CD14-positive monocyte (primary cell): ENCODE measurements around the gene MAP1LC3B. TPM values are rescaled to one million over a fixed set of nuclear protein-coding genes. Genes with fewer than 3 reads are reported as not detected.
A peak's percentile ranks its signal among the peaks of the same experiment; 100 is the strongest.

ENCODE experiments used
- DNase-seq, 3 donors: peaks; one replicate each; pipeline ENCODE4 v3.0.0-alpha.2; 2011 to 2022
- H2AFZ ChIP-seq: 2 replicates; pipeline ENCODE4 v1.6.0; 2012; ENCODE audit warnings: mild to moderate bottlenecking, low read depth, low read length, inconsistent platforms; ENCODE audit not compliant: insufficient read depth, poor library complexity, severe bottlenecking
- H3K27ac ChIP-seq, 2 donors: 1 replicate in 1 of 2; 2 replicates in 1 of 2; pipeline ENCODE4 v1.5.1; 2012 to 2013; ENCODE audit warnings: low read length in 2 of 2, control low read depth in 1 of 2, inconsistent platforms in 1 of 2, low read depth in 1 of 2, mild to moderate bottlenecking in 1 of 2
- H3K27me3 ChIP-seq, 2 donors: one replicate each; pipeline versions ENCODE4 v1.6.0 to v1.6.1; 2011 to 2013; ENCODE audit warnings: low read length in 2 of 2; ENCODE audit not compliant: control insufficient read depth in 2 of 2, insufficient read depth in 2 of 2
- H3K36me3 ChIP-seq, 2 donors: replicated peaks in 1 of 2; 1 replicate in 1 of 2; 2 replicates in 1 of 2; pipeline versions ENCODE4 v1.5.1 to v1.6.1; 2012 to 2013; ENCODE audit warnings: low read length in 2 of 2, control low read depth in 1 of 2, inconsistent platforms in 1 of 2, mild to moderate bottlenecking in 1 of 2; ENCODE audit not compliant: insufficient read depth in 2 of 2, control insufficient read depth in 1 of 2
- H3K4me1 ChIP-seq, 2 donors: 1 replicate in 1 of 2; 2 replicates in 1 of 2; pipeline versions ENCODE4 v1.5.1 to v1.6.1; 2012 to 2013; ENCODE audit warnings: low read length in 2 of 2, control low read depth in 1 of 2, inconsistent platforms in 1 of 2, mild to moderate bottlenecking in 1 of 2, moderate library complexity in 1 of 2; ENCODE audit not compliant: insufficient read depth in 2 of 2, control insufficient read depth in 1 of 2
- H3K4me2 ChIP-seq: replicated peaks from 2 replicates; pipeline ENCODE3; 2012; ENCODE audit warnings: low read length, moderate library complexity, mild to moderate bottlenecking; ENCODE audit not compliant: poor library complexity, severe bottlenecking; ENCODE audit errors: extremely low read depth
- H3K4me3 ChIP-seq, 3 experiments: fragments of 200-600 bp in 1 of 3; sonication (generic) in 1 of 3; replicated peaks in 1 of 3; 1 replicate in 2 of 3; 2 replicates in 1 of 3; pipeline ENCODE4 v1.5.1; 2011 to 2013; ENCODE audit warnings: low read length in 3 of 3, mild to moderate bottlenecking in 3 of 3, control low read depth in 2 of 3, low read depth in 2 of 3, inconsistent platforms in 1 of 3, moderate library complexity in 1 of 3
- H3K79me2 ChIP-seq: 2 replicates; pipeline ENCODE4 v1.6.0; 2012; ENCODE audit warnings: mild to moderate bottlenecking, control low read depth, inconsistent platforms, low read length, moderate library complexity; ENCODE audit not compliant: insufficient read depth
- H3K9ac ChIP-seq: 2 replicates; pipeline ENCODE4 v1.6.0; 2017; ENCODE audit warnings: low read length, mild to moderate bottlenecking; ENCODE audit not compliant: insufficient read depth, poor library complexity, severe bottlenecking
- H3K9me3 ChIP-seq, 2 donors: replicated peaks in 1 of 2; 1 replicate in 1 of 2; 2 replicates in 1 of 2; pipeline versions ENCODE4 v1.5.1 to v1.6.1; 2012 to 2013; ENCODE audit warnings: low read length in 2 of 2, control low read depth in 1 of 2; ENCODE audit not compliant: control insufficient read depth in 1 of 2, insufficient read depth in 1 of 2
- H4K20me1 ChIP-seq: 2 replicates; pipeline ENCODE4 v1.6.0; 2012; ENCODE audit warnings: mild to moderate bottlenecking, low read length, control low read depth, moderate library complexity; ENCODE audit not compliant: insufficient read depth
- H3K27ac Mint-ChIP-seq, 7 donors: one replicate each; pipeline ENCODE4 v1.8.0; 2020; ENCODE audit warnings: mild to moderate bottlenecking in 7 of 7, mixed read lengths in 7 of 7, moderate library complexity in 6 of 7, inconsistent platforms in 2 of 7
- H3K27me3 Mint-ChIP-seq, 3 donors: one replicate each; pipeline ENCODE4 v1.8.0; 2021 to 2022; ENCODE audit warnings: low read depth in 3 of 3, mild to moderate bottlenecking in 3 of 3, mixed read lengths in 3 of 3, moderate library complexity in 3 of 3, inconsistent platforms in 1 of 3
- H3K36me3 Mint-ChIP-seq, 2 donors: one replicate each; pipeline ENCODE4 v1.8.0; 2020; ENCODE audit warnings: mixed read lengths in 2 of 2, inconsistent platforms in 1 of 2, mild to moderate bottlenecking in 1 of 2
- H3K4me1 Mint-ChIP-seq: one replicate; pipeline ENCODE4 v1.8.0; 2020; ENCODE audit warnings: mild to moderate bottlenecking, mixed read lengths
- H3K4me3 Mint-ChIP-seq, 2 donors: one replicate each; pipeline ENCODE4 v1.8.0; 2020; ENCODE audit warnings: mild to moderate bottlenecking in 2 of 2, mixed read lengths in 2 of 2, moderate library complexity in 1 of 2
- H3K9me3 Mint-ChIP-seq, 7 donors: one replicate each; pipeline ENCODE4 v1.8.0; 2020 to 2022; ENCODE audit warnings: mixed read lengths in 7 of 7, mild to moderate bottlenecking in 6 of 7, moderate library complexity in 6 of 7, inconsistent platforms in 2 of 7
- WGBS: methylation state at CpG from one replicate; pipeline ENCODE4 v1.1.5; 2013; ENCODE audit warnings: missing lambda C conversion rate; ENCODE audit not compliant: insufficient coverage; 5-methylcytosine and 5-hydroxymethylcytosine counted together
- intact Hi-C, 2 donors: fragments of 100-400 bp; cut with micrococcal nuclease; formaldehyde crosslinking; loops; one replicate each; pipeline versions ENCODE4 v1.15.0 to v1.15.1; 2023
- polyA plus RNA-seq, 3 donors: library from polyadenylated mRNA; depleted of rRNA in 1 of 3; unstranded in 2 of 3; stranded (reverse) in 1 of 3; fragments of 300-500 nt in 2 of 3; fragments of >200 nt in 1 of 3; fragmentation: Illumina TruSeq in 2 of 3; gene quantifications; 1 replicate in 2 of 3; 2 replicates in 1 of 3; pipeline ENCODE4 v1.2.3, GENCODE V29; 2012 to 2021
- TF ChIP-seq, protein P1 (sequence below): fragments of 200-600 bp; IDR thresholded peaks from one replicate; pipeline ENCODE4 v1.8.0; 2022; ENCODE audit warnings: antibody characterized with exemption, mild to moderate bottlenecking

Gene MAP1LC3B
- polyA plus RNA-seq, 3 donors: 102 to 147 (median 140) TPM

DNA sequence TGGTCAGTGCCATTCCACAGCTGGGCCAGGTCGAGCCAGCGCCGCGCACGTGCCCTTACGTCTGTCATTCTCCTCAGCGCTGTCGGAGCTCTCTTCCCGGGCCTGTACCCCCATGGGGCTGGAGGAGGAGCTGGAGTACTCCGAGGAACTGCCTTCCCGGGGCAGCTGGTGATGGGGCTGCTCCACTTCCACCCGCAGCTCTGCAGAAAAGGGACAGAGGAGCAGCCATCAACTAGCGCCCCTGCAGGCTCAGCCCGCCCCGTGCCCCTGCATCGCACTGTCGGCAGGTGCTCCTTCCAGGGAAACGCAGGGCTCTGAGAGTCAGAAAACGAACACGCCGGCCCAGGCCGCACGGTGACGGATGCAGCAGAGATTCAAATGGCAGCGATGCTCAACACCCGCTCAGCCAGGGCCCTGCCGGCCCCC, 20.9 kb downstream of the MAP1LC3B start:
- Histone ChIP-seq H4K20me1 (no peaks in the 10 kb centered on the region), H3K4me1 (no peaks in the 10 kb centered on the region), H3K27ac (no peak overlapping the region), H3K36me3 (peaks cover 37 to 57% of the 10 kb centered on the region in 2 donors), H3K9ac (no peak overlapping the region), H2AFZ (no peak overlapping the region), H3K4me2 (no peak overlapping the region), H3K79me2 (no peaks in the 10 kb centered on the region), H3K4me3 (no peak overlapping the region), H3K9me3 (no peaks in the 10 kb centered on the region), H3K27me3 (no peaks in the 10 kb centered on the region)
- intact Hi-C loops: no loop called here
- TF ChIP-seq, protein P1, sequence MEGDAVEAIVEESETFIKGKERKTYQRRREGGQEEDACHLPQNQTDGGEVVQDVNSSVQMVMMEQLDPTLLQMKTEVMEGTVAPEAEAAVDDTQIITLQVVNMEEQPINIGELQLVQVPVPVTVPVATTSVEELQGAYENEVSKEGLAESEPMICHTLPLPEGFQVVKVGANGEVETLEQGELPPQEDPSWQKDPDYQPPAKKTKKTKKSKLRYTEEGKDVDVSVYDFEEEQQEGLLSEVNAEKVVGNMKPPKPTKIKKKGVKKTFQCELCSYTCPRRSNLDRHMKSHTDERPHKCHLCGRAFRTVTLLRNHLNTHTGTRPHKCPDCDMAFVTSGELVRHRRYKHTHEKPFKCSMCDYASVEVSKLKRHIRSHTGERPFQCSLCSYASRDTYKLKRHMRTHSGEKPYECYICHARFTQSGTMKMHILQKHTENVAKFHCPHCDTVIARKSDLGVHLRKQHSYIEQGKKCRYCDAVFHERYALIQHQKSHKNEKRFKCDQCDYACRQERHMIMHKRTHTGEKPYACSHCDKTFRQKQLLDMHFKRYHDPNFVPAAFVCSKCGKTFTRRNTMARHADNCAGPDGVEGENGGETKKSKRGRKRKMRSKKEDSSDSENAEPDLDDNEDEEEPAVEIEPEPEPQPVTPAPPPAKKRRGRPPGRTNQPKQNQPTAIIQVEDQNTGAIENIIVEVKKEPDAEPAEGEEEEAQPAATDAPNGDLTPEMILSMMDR: no peak
- H3K4me1 Mint-ChIP-seq: no peaks in the 10 kb centered on the region
- H3K9me3 Mint-ChIP-seq: peaks cover 0 to 2% (median 0%) of the 10 kb centered on the region in 7 donors
- WGBS: 99% methylated on average over 20 of the region's 27 CpGs
- H3K36me3 Mint-ChIP-seq: peaks cover 66 to 77% of the 10 kb centered on the region in 2 donors
- peak overlapping the region in 1 of 7 donors; percentile 31 for H3K27ac Mint-ChIP-seq
- no peak overlapping the region for H3K4me3 Mint-ChIP-seq
- H3K27me3 Mint-ChIP-seq: peaks cover 0 to 3% (median 2%) of the 10 kb centered on the region in 3 donors
- DNase-seq: no peak

- TF ChIP-seq, protein P1: no peak
- no peaks in the 10 kb centered on the region for H3K4me1 Mint-ChIP-seq
- H3K4me3 Mint-ChIP-seq: no peak overlapping the region
- H3K27ac Mint-ChIP-seq: no peak overlapping the region
- H3K27me3 Mint-ChIP-seq: peaks cover 0 to 3% (median 2%) of the 10 kb centered on the region in 3 donors
- Histone ChIP-seq H3K9ac (no peak overlapping the region), H3K4me1 (no peaks in the 10 kb centered on the region), H3K4me3 (no peak overlapping the region), H2AFZ (no peak overlapping the region), H3K27ac (no peak overlapping the region), H3K4me2 (no peak overlapping the region), H3K9me3 (no peaks in the 10 kb centered on the region), H3K79me2 (no peaks in the 10 kb centered on the region), H3K27me3 (no peaks in the 10 kb centered on the region), H3K36me3 (peaks cover 37 to 57% of the 10 kb centered on the region in 2 donors), H4K20me1 (no peaks in the 10 kb centered on the region)
- H3K36me3 Mint-ChIP-seq: peaks cover 66 to 78% of the 10 kb centered on the region in 2 donors
- DNase-seq: no peak
- 89% methylated on average over 15 of the region's 24 CpGs for WGBS
- peaks cover 0 to 2% (median 0%) of the 10 kb centered on the region in 7 donors for H3K9me3 Mint-ChIP-seq
- intact Hi-C loops: no loop called here
Observed at GRCh38 chr16:87414251-87414680, 22.1 kb downstream of the MAP1LC3B start.
